DND-41 (cell line): Measurements from ENCODE around the gene PARM1.

ENCODE experiments used
- ATAC-seq: fragments of 200-7000 bp; cut with Tn5 transposase; 3 replicates; pipeline ENCODE4 v1.9.1; 2021; ENCODE audit warnings: low read depth; ENCODE audit not compliant: insufficient read depth
- DNase-seq: peaks from one replicate; pipeline ENCODE4 v3.0.0-alpha.2; 2020
- H2AFZ ChIP-seq: 2 replicates; pipeline ENCODE4 v1.6.0; 2012; ENCODE audit warnings: low read depth, low read length
- H3K27ac ChIP-seq: 2 replicates; pipeline ENCODE4 v1.5.1; 2012; ENCODE audit warnings: low read length, inconsistent platforms
- H3K27me3 ChIP-seq: fragments of 200-600 bp; sonication (generic); 2 replicates; pipeline ENCODE4 v1.6.0; 2012; ENCODE audit warnings: low read length, mild to moderate bottlenecking, inconsistent platforms; ENCODE audit not compliant: insufficient read depth, poor library complexity
- H3K36me3 ChIP-seq: 2 replicates; pipeline ENCODE4 v1.5.1; 2012; ENCODE audit warnings: low read length, inconsistent platforms; ENCODE audit not compliant: insufficient read depth
- H3K4me1 ChIP-seq: 2 replicates; pipeline ENCODE4 v1.5.1; 2012; ENCODE audit warnings: mild to moderate bottlenecking, low read length; ENCODE audit not compliant: insufficient read depth
- H3K4me2 ChIP-seq: 2 replicates; pipeline ENCODE4 v1.6.0; 2012; ENCODE audit warnings: mild to moderate bottlenecking, moderate library complexity, low read length, inconsistent platforms; ENCODE audit not compliant: insufficient read depth
- H3K4me3 ChIP-seq, 2 experiments: fragments of 200-600 bp in 1 of 2; shearing (Covaris generic) in 1 of 2; 2 replicates each; pipeline ENCODE4 v1.5.1; 2012 to 2016; ENCODE audit warnings: inconsistent platforms in 2 of 2, low read length in 2 of 2, mild to moderate bottlenecking in 2 of 2, low read depth in 1 of 2, moderate library complexity in 1 of 2
- H3K79me2 ChIP-seq: 2 replicates; pipeline ENCODE4 v1.6.0; 2012; ENCODE audit warnings: low read length, inconsistent platforms; ENCODE audit not compliant: insufficient read depth
- H3K9ac ChIP-seq: 2 replicates; pipeline ENCODE4 v1.6.0; 2012; ENCODE audit warnings: low read depth, mild to moderate bottlenecking, inconsistent platforms, low read length, moderate library complexity
- H3K9me3 ChIP-seq: 2 replicates; pipeline ENCODE4 v1.5.1; 2012; ENCODE audit warnings: low read length, moderate library complexity, mild to moderate bottlenecking, inconsistent platforms; ENCODE audit not compliant: insufficient read depth, severe bottlenecking
- H4K20me1 ChIP-seq: 2 replicates; pipeline ENCODE4 v1.6.0; 2012; ENCODE audit warnings: low read length; ENCODE audit not compliant: insufficient read depth
- CTCF ChIP-seq: IDR thresholded peaks from 2 replicates; pipeline ENCODE4 v1.5.1; 2012; ENCODE audit warnings: borderline replicate concordance, low read length, moderate library complexity, mild to moderate bottlenecking; ENCODE audit not compliant: poor library complexity, severe bottlenecking; ENCODE audit errors: extremely low read depth
- EZH2 ChIP-seq: IDR thresholded peaks from 3 replicates; pipeline ENCODE4 v1.6.1; 2012; ENCODE audit warnings: borderline replicate concordance, low read depth, mild to moderate bottlenecking, moderate library complexity, low read length, inconsistent platforms; ENCODE audit not compliant: severe bottlenecking

PARM1 gene

GRCh38 chr4:75015627-75016026, 82.7 kb downstream of the PARM1 start:
- DNase-seq = no peak
- Histone ChIP-seq H3K4me1 (no peaks in the 10 kb centered on the region), H3K9ac (no peak overlapping the region), H2AFZ (no peak overlapping the region), H4K20me1 (no peaks in the 10 kb centered on the region), H3K27me3 (no peaks in the 10 kb centered on the region), H3K4me2 (no peak overlapping the region), H3K4me3 (no peak overlapping the region), H3K27ac (no peak overlapping the region), H3K36me3 (no peaks in the 10 kb centered on the region), H3K79me2 (no peaks in the 10 kb centered on the region), H3K9me3 (no peaks in the 10 kb centered on the region)
- no peak for ATAC-seq
- TF ChIP-seq CTCF (no peak), EZH2 (no peak)

DNA sequence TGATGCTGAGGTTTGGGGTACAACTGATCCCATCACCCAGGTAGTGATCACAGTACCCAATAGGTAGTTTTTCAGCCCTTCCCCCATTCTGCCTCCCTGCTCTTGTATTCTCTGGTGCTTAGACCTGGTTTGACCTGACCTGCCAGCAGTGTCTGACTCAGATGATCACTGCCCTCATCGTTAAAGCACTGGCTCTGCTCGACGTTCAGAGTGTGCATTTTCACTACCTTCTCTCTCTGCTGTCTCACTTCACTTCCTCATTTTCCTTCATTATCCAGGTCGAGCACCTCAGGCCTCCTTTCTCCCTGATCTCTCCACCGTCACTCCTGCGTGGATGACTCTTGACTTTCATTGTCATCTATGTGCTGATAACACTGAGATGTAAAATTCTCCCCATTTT, 83.6 kb downstream of the PARM1 start:
- H3K9me3 ChIP-seq = no peaks in the 10 kb centered on the region
- no peak for ATAC-seq

GRCh38 chr4:75018811-75019479, 86.0 kb downstream of the PARM1 start:
- Histone ChIP-seq H3K36me3 (no peaks in the 10 kb centered on the region), H3K9ac (no peak overlapping the region), H3K27me3 (no peaks in the 10 kb centered on the region), H4K20me1 (no peaks in the 10 kb centered on the region), H3K27ac (no peak overlapping the region), H2AFZ (no peak overlapping the region), H3K4me3 (no peak overlapping the region), H3K4me2 (no peak overlapping the region), H3K79me2 (no peaks in the 10 kb centered on the region), H3K9me3 (no peaks in the 10 kb centered on the region), H3K4me1 (no peaks in the 10 kb centered on the region)
- DNase-seq (no peak), ATAC-seq (no peak)
- no peak for TF ChIP-seq EZH2
- no peak for TF ChIP-seq CTCF

More for the DNA sequence above, 83.6 kb downstream of the PARM1 start:
- Histone ChIP-seq H3K4me1 (no peaks in the 10 kb centered on the region), H3K27ac (no peak overlapping the region), H3K4me2 (no peak overlapping the region), H2AFZ (no peak overlapping the region), H3K27me3 (no peaks in the 10 kb centered on the region), H4K20me1 (no peaks in the 10 kb centered on the region), H3K79me2 (no peaks in the 10 kb centered on the region), H3K36me3 (no peaks in the 10 kb centered on the region), H3K9ac (no peak overlapping the region), H3K4me3 (no peak overlapping the region)
- no peak for DNase-seq
- TF ChIP-seq CTCF (no peak), EZH2 (no peak)
